SK-N-MC (cell line): ENCODE data around the gene RPS25.
"Not testable (repeated sequence)": the region's sequence is repeated elsewhere in the genome, so short reads cannot be mapped to it uniquely, and the experiment has no call there.

ENCODE experiments used
- EZH2 ChIP-seq: fragments of 200-600 bp; sonication (generic); IDR thresholded peaks from one replicate; pipeline ENCODE4 v1.6.1; 2017; ENCODE audit warnings: antibody characterized with exemption
- FOXP2 ChIP-seq: optimal IDR thresholded peaks from 2 replicates; pipeline ENCODE3; 2011; ENCODE audit warnings: mild to moderate bottlenecking, moderate library complexity; ENCODE audit not compliant: insufficient read depth; ENCODE audit errors: extremely low read length, control extremely low read depth
- POLR2AphosphoS5 ChIP-seq: IDR thresholded peaks from 2 replicates; pipeline ENCODE4 v1.6.1; 2012; ENCODE audit warnings: mild to moderate bottlenecking, low read depth, low read length, borderline replicate concordance

GRCh38 chr11:119059128-119059527 lies 41.0 kb upstream of the RPS25 start:
- TF ChIP-seq POLR2AphosphoS5, EZH2, FOXP2: not testable (repeated sequence)
